SW480 (cell line): ENCODE data around the gene PRKCH.

Experiments
- DNase-seq: peaks from one replicate; pipeline ENCODE4 v3.0.0-alpha.2; 2016; ENCODE audit warnings: low spot score

PRKCH gene

GRCh38 chr14:61553730-61554641, 232.6 kb downstream of the PRKCH start:
- DNase-seq = no peak

- no peak for DNase-seq
Measured at GRCh38 chr14:61555056-61555838, 233.9 kb downstream of the PRKCH start.

GRCh38 chr14:61556455-61556854, 235.1 kb downstream of the PRKCH start:
- no peak for DNase-seq

- DNase-seq = no peak
Measured at GRCh38 chr14:61557262-61557661, 235.9 kb downstream of the PRKCH start.

GRCh38 chr14:61557854-61558253, 236.5 kb downstream of the PRKCH start:
- no peak for DNase-seq

GRCh38 chr14:61558271-61558670, 236.9 kb downstream of the PRKCH start:
- no peak for DNase-seq

- peak; percentile 80 for DNase-seq
Measured at GRCh38 chr14:61559641-61560201, 238.3 kb downstream of the PRKCH start.

- peak; percentile 38 for DNase-seq
Measured at GRCh38 chr14:61560323-61560722, 238.9 kb downstream of the PRKCH start.

GRCh38 chr14:61561104-61561503, 239.7 kb downstream of the PRKCH start:
- peak; percentile 51 for DNase-seq

GRCh38 chr14:61561657-61562276, 240.4 kb downstream of the PRKCH start:
- DNase-seq = peak; percentile 87

- peak; percentile 92 for DNase-seq
Measured at GRCh38 chr14:61562321-61563161, 241.2 kb downstream of the PRKCH start.

- DNase-seq = no peak
Measured at GRCh38 chr14:61563162-61563511, 241.8 kb downstream of the PRKCH start.

- no peak for DNase-seq
Measured at GRCh38 chr14:61563880-61564617, 242.7 kb downstream of the PRKCH start.

- peak; percentile 69 for DNase-seq
Measured at GRCh38 chr14:61564618-61565091, 243.3 kb downstream of the PRKCH start.

- no peak for DNase-seq
Measured at GRCh38 chr14:61565181-61565580, 243.8 kb downstream of the PRKCH start.

GRCh38 chr14:61565836-61566536, 244.6 kb downstream of the PRKCH start:
- DNase-seq = peak; percentile 14

GRCh38 chr14:61566537-61567225, 245.3 kb downstream of the PRKCH start:
- DNase-seq = peak; percentile 15

GRCh38 chr14:61567838-61568571, 246.6 kb downstream of the PRKCH start:
- peak; percentile 21 for DNase-seq
